RWPE2 (cell line): Measurements from ENCODE around the gene ADAM12.
A peak's percentile ranks its signal among the peaks of the same experiment; 100 is the strongest.

Experiments used
- ATAC-seq: fragments of 200-7000 bp; cut with Tn5 transposase; 3 replicates; pipeline ENCODE4 v1.9.1; 2021; ENCODE audit warnings: low read depth
- DNase-seq: peaks from one replicate; pipeline ENCODE4 v3.0.0-alpha.2; 2020; ENCODE audit warnings: low spot score
- H3K27ac ChIP-seq: fragments of 450-650 bp; 2 replicates; pipeline ENCODE4 v1.5.1; 2017; ENCODE audit warnings: mild to moderate bottlenecking; ENCODE audit not compliant: poor library complexity, severe bottlenecking
- H3K27me3 ChIP-seq: fragments of 250-450 bp; sonication (Bioruptor Pico); 2 replicates; pipeline ENCODE4 v1.5.1; 2021; ENCODE audit warnings: mild to moderate bottlenecking, moderate library complexity; ENCODE audit not compliant: insufficient read depth, poor library complexity, severe bottlenecking
- H3K36me3 ChIP-seq: fragments of 250-450 bp; sonication (Bioruptor Pico); 2 replicates; pipeline ENCODE4 v1.5.1; 2020; ENCODE audit warnings: low read depth, mild to moderate bottlenecking, moderate library complexity
- H3K4me1 ChIP-seq: fragments of 250-450 bp; sonication (Bioruptor Pico); 2 replicates; pipeline ENCODE4 v1.5.1; 2021; ENCODE audit warnings: mild to moderate bottlenecking, moderate library complexity; ENCODE audit not compliant: insufficient read depth, poor library complexity, severe bottlenecking
- H3K4me3 ChIP-seq: fragments of 250-450 bp; sonication (Bioruptor Pico); 2 replicates; pipeline ENCODE4 v1.5.1; 2021; ENCODE audit warnings: mild to moderate bottlenecking, moderate library complexity; ENCODE audit not compliant: severe bottlenecking
- H3K9me3 ChIP-seq: fragments of 250-450 bp; sonication (Bioruptor Pico); 2 replicates; pipeline ENCODE4 v1.5.1; 2021; ENCODE audit warnings: mild to moderate bottlenecking, moderate library complexity; ENCODE audit not compliant: severe bottlenecking
- CTCF ChIP-seq: fragments of 450-650 bp; IDR thresholded peaks from one replicate; pipeline ENCODE4 v1.5.1; 2017; ENCODE audit warnings: mild to moderate bottlenecking, moderate library complexity; ENCODE audit not compliant: poor library complexity, severe bottlenecking

Gene ADAM12

GRCh38 chr10:126203746-126204145 is 184.5 kb downstream of the ADAM12 start:
- H3K27me3 ChIP-seq: no peaks in the 10 kb centered on the region
- no peaks in the 10 kb centered on the region for H3K9me3 ChIP-seq
- H3K4me1 ChIP-seq: peaks cover 4% of the 10 kb centered on the region
- ATAC-seq (no peak), DNase-seq (no peak)
- H3K4me3 ChIP-seq: no peak overlapping the region
- no peaks in the 10 kb centered on the region for H3K36me3 ChIP-seq
- H3K27ac ChIP-seq: no peak overlapping the region
- no peak for TF ChIP-seq CTCF

GRCh38 chr10:126201603-126202002 is 186.7 kb downstream of the ADAM12 start:
- no peak for TF ChIP-seq CTCF
- Histone ChIP-seq H3K36me3 (no peaks in the 10 kb centered on the region), H3K4me1 (peaks cover 4% of the 10 kb centered on the region), H3K9me3 (no peaks in the 10 kb centered on the region), H3K27ac (no peak overlapping the region), H3K27me3 (no peaks in the 10 kb centered on the region), H3K4me3 (no peak overlapping the region)
- no peak for ATAC-seq
- no peak for DNase-seq

GRCh38 chr10:126199221-126199998 is 188.9 kb downstream of the ADAM12 start:
- Histone ChIP-seq H3K4me1 (no peaks in the 10 kb centered on the region), H3K27me3 (no peaks in the 10 kb centered on the region), H3K36me3 (no peaks in the 10 kb centered on the region), H3K9me3 (no peaks in the 10 kb centered on the region), H3K4me3 (no peak overlapping the region), H3K27ac (no peak overlapping the region)
- ATAC-seq: peak; percentile 19; the same call in 1 of the 3 replicates
- no peak for DNase-seq
- TF ChIP-seq CTCF: no peak

- no peaks in the 10 kb centered on the region for H3K9me3 ChIP-seq
- no peak for ATAC-seq
- TF ChIP-seq CTCF: no peak
- no peaks in the 10 kb centered on the region for H3K4me1 ChIP-seq
- no peaks in the 10 kb centered on the region for H3K27me3 ChIP-seq
- no peak overlapping the region for H3K4me3 ChIP-seq
- no peak for DNase-seq
- H3K27ac ChIP-seq: no peak overlapping the region
- H3K36me3 ChIP-seq: no peaks in the 10 kb centered on the region
Measured at GRCh38 chr10:126198681-126199080, 189.6 kb downstream of the ADAM12 start.

GRCh38 chr10:126197036-126197543 is 191.2 kb downstream of the ADAM12 start:
- TF ChIP-seq CTCF: no peak
- ATAC-seq (no peak), DNase-seq (no peak)
- Histone ChIP-seq H3K36me3 (no peaks in the 10 kb centered on the region), H3K27me3 (no peaks in the 10 kb centered on the region), H3K4me1 (no peaks in the 10 kb centered on the region), H3K4me3 (no peak overlapping the region), H3K9me3 (no peaks in the 10 kb centered on the region), H3K27ac (no peak overlapping the region)
